DMS114 treated with DMSO at 0.1 percent for 48 hours (cell line): ENCODE data around the gene MOCOS.

Experiments
- DNase-seq: peaks from one replicate; lab custom pipeline; 2025; ENCODE audit not compliant: unreplicated experiment; lab: John Stamatoyannopoulos, UW

MOCOS gene

GRCh38 chr18:36299015-36299414, 111.7 kb downstream of the MOCOS start:
- no peak for DNase-seq

GRCh38 chr18:36300211-36300610, 112.9 kb downstream of the MOCOS start:
- no peak for DNase-seq

GRCh38 chr18:36301884-36302283, 114.6 kb downstream of the MOCOS start:
- no peak for DNase-seq

GRCh38 chr18:36302676-36303075, 115.4 kb downstream of the MOCOS start:
- DNase-seq: no peak

- DNase-seq: no peak
These were observed 116.0 kb downstream of the MOCOS start for GRCh38 chr18:36303211-36303844.

GRCh38 chr18:36304723-36305122, 117.4 kb downstream of the MOCOS start:
- no peak for DNase-seq

- no peak for DNase-seq
These were observed 118.1 kb downstream of the MOCOS start for GRCh38 chr18:36305375-36305774.

GRCh38 chr18:36307513-36307912, 120.2 kb downstream of the MOCOS start:
- no peak for DNase-seq

GRCh38 chr18:36308711-36309435, 121.6 kb downstream of the MOCOS start:
- no peak for DNase-seq

- no peak for DNase-seq
These were observed 122.4 kb downstream of the MOCOS start for GRCh38 chr18:36309436-36310391.

GRCh38 chr18:36311026-36311570, 123.8 kb downstream of the MOCOS start:
- no peak for DNase-seq

GRCh38 chr18:36312806-36313395, 125.6 kb downstream of the MOCOS start:
- DNase-seq: no peak

- DNase-seq: no peak
These were observed 126.8 kb downstream of the MOCOS start for GRCh38 chr18:36314098-36314497.

GRCh38 chr18:36314754-36315153, 127.5 kb downstream of the MOCOS start:
- DNase-seq: no peak

- no peak for DNase-seq
These were observed 128.4 kb downstream of the MOCOS start for GRCh38 chr18:36315736-36316135.

GRCh38 chr18:36316246-36316645, 128.9 kb downstream of the MOCOS start:
- no peak for DNase-seq
